CD8-positive, alpha-beta memory T cell (primary cell): ENCODE data around the gene DCDC2C. TPM values are rescaled to one million over a fixed set of nuclear protein-coding genes. Genes with fewer than 3 reads are reported as not detected.

Experiments used
- CTCF ChIA-PET: fragments of 350-600 bp; sonication (Branson Sonifier 250); formaldehyde crosslinking; loops from one replicate; lab custom pipeline; 2021; ENCODE audit warnings: antibody characterized with exemption; lab: Charles Lee
- POLR2A ChIA-PET: fragments of 350-600 bp; sonication (Branson Sonifier 250); formaldehyde crosslinking; loops from one replicate; lab custom pipeline; 2021; ENCODE audit warnings: antibody characterized with exemption; lab: Charles Lee
- DNase-seq, 5 donors: peaks; one replicate each; pipeline versions ENCODE4 v3.0.0 to v3.0.0-alpha.2; 2020 to 2022; ENCODE audit warnings: mixed read lengths in 1 of 5
- H3K27ac ChIP-seq: one replicate; pipeline ENCODE4 v1.7.0; 2013; ENCODE audit warnings: low read depth, mild to moderate bottlenecking, low read length, moderate library complexity
- H3K27me3 ChIP-seq: 2 replicates; pipeline ENCODE4 v1.7.0; 2013; ENCODE audit warnings: low read length, mild to moderate bottlenecking; ENCODE audit not compliant: insufficient read depth, poor library complexity, severe bottlenecking
- H3K36me3 ChIP-seq: 2 replicates; pipeline ENCODE4 v1.7.0; 2013; ENCODE audit warnings: mild to moderate bottlenecking, low read length, moderate library complexity; ENCODE audit not compliant: insufficient read depth
- H3K4me1 ChIP-seq: 2 replicates; pipeline ENCODE4 v1.7.0; 2013; ENCODE audit warnings: mild to moderate bottlenecking, low read length, moderate library complexity; ENCODE audit not compliant: insufficient read depth
- H3K4me3 ChIP-seq: 2 replicates; pipeline ENCODE4 v1.7.0; 2013; ENCODE audit warnings: mild to moderate bottlenecking, low read length
- H3K9me3 ChIP-seq: 2 replicates; pipeline ENCODE4 v1.7.0; 2013; ENCODE audit warnings: mild to moderate bottlenecking, low read length
- H3K27ac Mint-ChIP-seq, 8 donors: one replicate each; pipeline ENCODE4 v1.8.0; 2020 to 2021; ENCODE audit warnings: mixed read lengths in 8 of 8, mild to moderate bottlenecking in 6 of 8, inconsistent platforms in 3 of 8, moderate library complexity in 3 of 8
- H3K27me3 Mint-ChIP-seq, 2 donors: one replicate each; pipeline ENCODE4 v1.8.0; 2020 to 2021; ENCODE audit warnings: mixed read lengths in 2 of 2, mild to moderate bottlenecking in 1 of 2, moderate library complexity in 1 of 2
- H3K36me3 Mint-ChIP-seq, 3 donors: one replicate each; pipeline ENCODE4 v1.8.0; 2020 to 2021; ENCODE audit warnings: mixed read lengths in 3 of 3, inconsistent platforms in 1 of 3, mild to moderate bottlenecking in 1 of 3
- H3K4me1 Mint-ChIP-seq, 3 donors: one replicate each; pipeline ENCODE4 v1.8.0; 2020 to 2021; ENCODE audit warnings: mixed read lengths in 3 of 3, inconsistent platforms in 1 of 3, mild to moderate bottlenecking in 1 of 3
- H3K4me3 Mint-ChIP-seq, 7 donors: one replicate each; pipeline ENCODE4 v1.8.0; 2020 to 2021; ENCODE audit warnings: mixed read lengths in 7 of 7, mild to moderate bottlenecking in 6 of 7, moderate library complexity in 4 of 7, inconsistent platforms in 2 of 7
- H3K9me3 Mint-ChIP-seq, 5 donors: one replicate each; pipeline ENCODE4 v1.8.0; 2020 to 2022; ENCODE audit warnings: mixed read lengths in 5 of 5, mild to moderate bottlenecking in 3 of 5, moderate library complexity in 2 of 5, inconsistent platforms in 1 of 5
- polyA plus RNA-seq: library from polyadenylated mRNA; unstranded; fragments of 300-500 nt; fragmentation: Illumina TruSeq; gene quantifications from one replicate; pipeline ENCODE4 v1.2.3, GENCODE V29; 2021
- total RNA-seq, 2 experiments: library from RNA; stranded (reverse); gene quantifications; one replicate each; pipeline ENCODE4 v1.2.3, GENCODE V29; 2021

Gene DCDC2C
- total and polyA plus RNA-seq, 3 experiments from 2014 or later: not detected

DNA sequence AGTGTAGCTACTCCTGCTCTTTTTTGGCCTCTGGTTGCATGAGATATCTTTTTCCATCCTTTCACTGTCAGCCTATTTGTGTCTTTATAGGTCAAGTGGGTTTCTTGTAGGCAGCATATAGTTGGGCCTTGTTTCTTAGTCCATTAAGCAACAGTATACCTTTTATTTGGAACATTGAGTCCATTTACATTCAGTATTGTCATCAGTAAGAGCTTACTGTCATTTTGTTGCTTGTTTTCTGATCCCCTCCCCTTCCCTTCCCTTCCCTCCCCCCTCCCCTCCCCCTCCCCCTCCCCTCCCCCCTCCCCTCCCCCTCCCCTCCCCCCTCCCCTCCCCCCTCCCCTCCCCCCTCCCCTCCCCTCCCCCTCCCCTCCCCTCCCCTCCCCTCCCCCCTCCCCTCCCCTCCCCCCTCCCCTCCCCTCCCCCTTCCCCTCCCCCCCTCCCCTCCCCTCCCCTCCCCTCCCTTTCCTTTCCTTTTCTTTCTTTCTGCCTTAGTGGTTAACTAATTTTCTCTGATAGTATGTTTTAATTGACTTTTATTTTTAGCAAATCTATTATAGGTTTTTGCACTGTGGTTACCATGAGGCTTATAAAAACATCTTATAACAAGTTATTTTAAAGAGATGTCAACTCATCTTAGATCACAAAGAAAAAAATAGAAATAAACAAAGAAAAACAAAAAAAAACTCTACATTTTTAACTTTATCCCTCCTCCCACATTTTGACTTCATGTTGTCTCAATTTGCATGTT is 13.2 kb upstream of the DCDC2C start:
- CTCF ChIA-PET: no interaction called here
- POLR2A ChIA-PET: no interaction called here

DNA sequence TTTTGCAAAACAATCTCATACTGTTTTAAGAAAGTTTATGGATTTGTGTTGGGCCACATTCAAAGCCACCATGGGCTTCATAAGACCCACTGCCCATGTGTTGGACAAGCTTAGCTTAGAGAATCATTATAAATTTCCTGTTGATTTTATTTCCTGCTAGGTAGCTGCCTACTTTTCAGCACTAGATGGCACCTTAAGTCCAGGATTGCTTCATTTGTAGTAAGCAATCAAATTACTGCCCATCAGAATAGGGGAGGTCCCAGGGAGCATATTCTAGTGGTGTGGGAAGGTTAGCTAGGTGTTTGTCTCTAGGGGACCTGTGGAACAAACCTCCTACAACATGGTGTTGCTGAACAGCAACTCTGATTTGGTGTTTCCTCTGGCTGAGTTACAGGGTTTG is 11.0 kb upstream of the DCDC2C start:
- H3K9me3 Mint-ChIP-seq: peaks cover 13 to 23% (median 16%) of the 10 kb centered on the region in 5 donors
- H3K36me3 Mint-ChIP-seq: peaks cover 0 to 6% (median 2%) of the 10 kb centered on the region in 3 donors
- H3K4me3 ChIP-seq: no peak overlapping the region
- H3K27ac Mint-ChIP-seq: no peak overlapping the region
- CTCF ChIA-PET: interaction anchor here (1.1 kb wide), 1 partner anchor 11 kb away, joined by 3 read pairs; the partner anchor contains the start of gene DCDC2C
- POLR2A ChIA-PET: no interaction called here
- H3K4me1 Mint-ChIP-seq: no peaks in the 10 kb centered on the region
- H3K27ac ChIP-seq: no peak overlapping the region
- H3K4me3 Mint-ChIP-seq: no peak overlapping the region
- H3K36me3 ChIP-seq: no peaks in the 10 kb centered on the region
- H3K9me3 ChIP-seq: no peaks in the 10 kb centered on the region
- no peak for DNase-seq
- peaks cover 12 to 51% of the 10 kb centered on the region in 2 donors for H3K27me3 Mint-ChIP-seq
- H3K4me1 ChIP-seq: no peaks in the 10 kb centered on the region
- no peaks in the 10 kb centered on the region for H3K27me3 ChIP-seq

More for the DNA sequence above, 13.2 kb upstream of the DCDC2C start:
- Histone ChIP-seq H3K27ac (no peak overlapping the region), H3K36me3 (no peaks in the 10 kb centered on the region), H3K9me3 (no peaks in the 10 kb centered on the region), H3K4me1 (no peaks in the 10 kb centered on the region), H3K27me3 (no peaks in the 10 kb centered on the region), H3K4me3 (no peak overlapping the region)
- Mint-ChIP-seq H3K27ac (no peak overlapping the region), H3K36me3 (peaks cover 0 to 6% (median 2%) of the 10 kb centered on the region in 3 donors), H3K27me3 (peaks cover 12 to 47% of the 10 kb centered on the region in 2 donors), H3K4me3 (no peak overlapping the region), H3K9me3 (peaks cover 13 to 23% (median 16%) of the 10 kb centered on the region in 5 donors), H3K4me1 (no peaks in the 10 kb centered on the region)
- DNase-seq: no peak

DNA sequence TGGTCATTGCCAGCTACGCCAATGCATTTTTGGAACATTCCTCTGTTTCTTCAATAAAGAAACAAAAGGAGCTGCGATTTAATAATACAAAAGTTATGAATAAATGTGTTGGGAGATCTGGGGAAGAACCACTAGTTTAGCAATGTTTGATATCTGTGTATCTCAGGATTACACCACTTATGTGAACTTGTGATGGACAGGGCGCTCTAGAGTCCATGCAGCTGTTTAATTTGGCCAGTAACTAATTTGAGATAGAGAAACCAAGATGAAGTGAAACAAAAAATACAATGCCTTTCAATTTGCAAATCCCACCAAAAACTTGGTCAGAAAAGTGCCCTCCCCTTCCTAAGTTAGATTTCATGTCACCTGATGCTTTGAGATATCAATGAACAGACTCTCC is 6.8 kb upstream of the DCDC2C start:
- Mint-ChIP-seq H3K9me3 (peaks cover 3 to 9% (median 6%) of the 10 kb centered on the region in 5 donors), H3K27me3 (peaks cover 7 to 66% of the 10 kb centered on the region in 2 donors), H3K36me3 (peaks cover 0 to 6% (median 2%) of the 10 kb centered on the region in 3 donors), H3K4me3 (no peak overlapping the region), H3K4me1 (no peaks in the 10 kb centered on the region), H3K27ac (no peak overlapping the region)
- Histone ChIP-seq H3K27me3 (no peaks in the 10 kb centered on the region), H3K4me3 (no peak overlapping the region), H3K9me3 (no peaks in the 10 kb centered on the region), H3K4me1 (no peaks in the 10 kb centered on the region), H3K27ac (no peak overlapping the region), H3K36me3 (no peaks in the 10 kb centered on the region)
- DNase-seq: no peak
- ChIA-PET CTCF (no interaction called here), POLR2A (no interaction called here)

DNA sequence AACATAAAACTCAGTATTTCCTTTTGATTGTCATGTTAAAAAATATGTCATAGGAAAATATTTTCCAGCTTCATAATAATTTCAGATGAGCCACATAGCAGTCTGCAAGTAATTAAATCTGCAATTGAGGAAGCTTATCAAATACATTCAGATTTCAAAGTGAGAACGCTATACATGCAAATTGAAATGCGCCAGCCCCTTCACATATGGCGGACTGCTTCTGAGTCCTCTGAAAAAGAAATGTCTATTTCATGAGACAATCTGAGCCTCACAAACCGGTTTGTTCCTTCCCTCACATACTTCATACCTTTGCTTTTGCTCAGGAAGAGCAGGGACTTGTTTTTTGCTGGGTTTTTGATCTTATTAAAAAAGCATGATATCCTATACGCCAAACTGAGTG is 2.3 kb upstream of the DCDC2C start:
- H3K27ac Mint-ChIP-seq: no peak overlapping the region
- H3K4me3 Mint-ChIP-seq: no peak overlapping the region

DNA sequence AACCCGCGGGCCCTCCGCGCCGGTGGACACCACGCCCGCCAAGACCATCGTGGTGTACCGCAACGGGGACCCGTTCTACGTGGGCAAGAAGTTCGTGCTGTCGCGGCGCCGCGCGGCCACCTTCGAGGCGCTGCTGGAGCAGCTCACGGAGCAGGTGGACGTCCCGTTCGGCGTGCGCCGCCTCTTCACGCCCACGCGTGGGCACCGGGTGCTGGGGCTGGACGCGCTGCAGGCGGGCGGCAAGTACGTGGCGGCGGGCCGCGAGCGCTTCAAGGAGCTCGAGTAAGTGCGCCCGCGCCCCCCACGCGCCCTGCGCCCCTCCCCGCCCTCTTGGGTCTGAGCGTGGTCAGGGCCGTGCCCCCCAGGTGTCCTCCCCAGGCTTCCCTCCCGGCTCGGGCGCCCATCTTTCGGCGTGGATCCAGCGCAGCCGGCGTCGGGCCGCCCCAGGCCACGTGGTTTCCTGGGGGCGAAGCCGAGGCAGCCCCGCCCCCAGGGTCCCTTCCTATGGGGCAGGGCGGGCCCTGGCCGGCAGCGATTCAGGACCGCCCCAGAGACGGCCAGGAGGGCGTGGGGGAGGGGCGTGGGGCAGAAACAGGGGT is 481 bp downstream of the DCDC2C start:
- no peak overlapping the region for H3K4me3 Mint-ChIP-seq
- no peaks in the 10 kb centered on the region for H3K27me3 ChIP-seq
- no peaks in the 10 kb centered on the region for H3K36me3 ChIP-seq
- H3K36me3 Mint-ChIP-seq: peaks cover 0 to 2% (median 0%) of the 10 kb centered on the region in 3 donors
- DNase-seq: no peak
- peaks cover 0 to 4% (median 0%) of the 10 kb centered on the region in 5 donors for H3K9me3 Mint-ChIP-seq
- peaks cover 17 to 66% of the 10 kb centered on the region in 2 donors for H3K27me3 Mint-ChIP-seq
- ChIA-PET POLR2A (no interaction called here), CTCF (interaction anchor here (1.2 kb wide), 1 partner anchor 11 kb away, joined by 3 read pairs; no protein-coding TSS in a partner anchor)
- H3K27ac Mint-ChIP-seq: no peak overlapping the region
- H3K4me3 ChIP-seq: no peak overlapping the region
- no peaks in the 10 kb centered on the region for H3K4me1 ChIP-seq
- peaks cover 0 to 4% (median 2%) of the 10 kb centered on the region in 3 donors for H3K4me1 Mint-ChIP-seq
- no peaks in the 10 kb centered on the region for H3K9me3 ChIP-seq
- no peak overlapping the region for H3K27ac ChIP-seq

More for the DNA sequence above, 2.3 kb upstream of the DCDC2C start:
- no peak overlapping the region for H3K4me3 ChIP-seq
- CTCF ChIA-PET: no interaction called here
- POLR2A ChIA-PET: no interaction called here
- H3K9me3 ChIP-seq: no peaks in the 10 kb centered on the region
- no peaks in the 10 kb centered on the region for H3K4me1 ChIP-seq
- Mint-ChIP-seq H3K9me3 (peaks cover 0 to 4% (median 0%) of the 10 kb centered on the region in 5 donors), H3K4me1 (peaks cover 0 to 4% (median 2%) of the 10 kb centered on the region in 3 donors), H3K36me3 (peaks cover 0 to 2% (median 0%) of the 10 kb centered on the region in 3 donors), H3K27me3 (peaks cover 17 to 67% of the 10 kb centered on the region in 2 donors)
- H3K27ac ChIP-seq: no peak overlapping the region
- DNase-seq: no peak
- no peaks in the 10 kb centered on the region for H3K36me3 ChIP-seq
- no peaks in the 10 kb centered on the region for H3K27me3 ChIP-seq

DNA sequence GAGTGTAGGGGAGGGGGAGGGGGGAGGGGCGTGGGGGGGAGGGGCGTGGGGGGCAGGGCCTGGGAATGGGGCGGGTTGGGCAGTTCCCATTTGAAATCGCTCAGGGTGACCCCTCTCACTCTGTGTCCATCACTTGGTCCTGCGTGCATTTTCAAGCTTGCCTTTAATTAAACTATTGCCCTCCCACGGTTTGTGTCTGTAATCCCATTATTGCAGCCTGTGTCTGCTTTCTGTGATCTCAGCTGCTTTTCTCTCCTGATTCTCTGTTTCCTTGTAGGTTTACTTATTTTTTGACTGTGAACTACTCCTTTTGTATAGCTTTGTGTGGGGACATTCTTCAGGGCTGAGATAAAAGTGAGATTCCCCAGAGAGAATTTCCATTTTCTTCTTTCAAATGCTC is 1.3 kb downstream of the DCDC2C start:
- ChIA-PET CTCF (no interaction called here), POLR2A (no interaction called here)
- Mint-ChIP-seq H3K27me3 (peaks cover 16 to 59% of the 10 kb centered on the region in 2 donors), H3K4me1 (peaks cover 0 to 4% (median 2%) of the 10 kb centered on the region in 3 donors), H3K9me3 (peaks cover 0 to 4% (median 0%) of the 10 kb centered on the region in 5 donors), H3K36me3 (peaks cover 0 to 2% (median 0%) of the 10 kb centered on the region in 3 donors), H3K4me3 (no peak overlapping the region), H3K27ac (no peak overlapping the region)
- Histone ChIP-seq H3K36me3 (no peaks in the 10 kb centered on the region), H3K4me3 (no peak overlapping the region), H3K27ac (no peak overlapping the region), H3K9me3 (no peaks in the 10 kb centered on the region), H3K27me3 (no peaks in the 10 kb centered on the region), H3K4me1 (no peaks in the 10 kb centered on the region)
- no peak for DNase-seq

DNA sequence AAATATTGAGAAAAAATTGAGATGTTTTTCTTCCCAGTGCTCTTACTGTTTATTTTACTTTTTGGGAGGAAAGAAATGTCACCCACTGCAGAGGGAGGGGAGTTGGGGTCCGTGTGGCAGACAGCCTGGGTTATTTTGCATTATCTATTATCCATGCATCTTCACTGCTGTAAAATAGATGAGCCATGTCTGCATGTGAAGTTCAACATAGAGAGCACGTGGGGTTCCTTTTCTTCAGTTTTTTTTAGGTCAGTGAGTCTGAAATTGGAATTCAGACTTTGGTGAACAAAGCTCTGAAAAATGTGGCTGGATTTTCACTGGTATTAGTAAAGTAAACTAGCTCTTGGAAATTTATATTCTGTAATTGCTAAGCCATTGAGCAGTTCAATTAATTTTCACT is 2.4 kb downstream of the DCDC2C start:
- CTCF ChIA-PET: no interaction called here
- Mint-ChIP-seq H3K4me3 (no peak overlapping the region), H3K9me3 (peaks cover 0 to 7% (median 0%) of the 10 kb centered on the region in 5 donors), H3K27ac (no peak overlapping the region), H3K27me3 (peaks cover 16 to 52% of the 10 kb centered on the region in 2 donors), H3K36me3 (peaks cover 0 to 2% (median 0%) of the 10 kb centered on the region in 3 donors), H3K4me1 (peaks cover 0 to 4% (median 2%) of the 10 kb centered on the region in 3 donors)
- Histone ChIP-seq H3K27ac (no peak overlapping the region), H3K9me3 (no peaks in the 10 kb centered on the region), H3K4me1 (no peaks in the 10 kb centered on the region), H3K4me3 (no peak overlapping the region), H3K27me3 (no peaks in the 10 kb centered on the region), H3K36me3 (no peaks in the 10 kb centered on the region)
- DNase-seq: no peak
- POLR2A ChIA-PET: no interaction called here

DNA sequence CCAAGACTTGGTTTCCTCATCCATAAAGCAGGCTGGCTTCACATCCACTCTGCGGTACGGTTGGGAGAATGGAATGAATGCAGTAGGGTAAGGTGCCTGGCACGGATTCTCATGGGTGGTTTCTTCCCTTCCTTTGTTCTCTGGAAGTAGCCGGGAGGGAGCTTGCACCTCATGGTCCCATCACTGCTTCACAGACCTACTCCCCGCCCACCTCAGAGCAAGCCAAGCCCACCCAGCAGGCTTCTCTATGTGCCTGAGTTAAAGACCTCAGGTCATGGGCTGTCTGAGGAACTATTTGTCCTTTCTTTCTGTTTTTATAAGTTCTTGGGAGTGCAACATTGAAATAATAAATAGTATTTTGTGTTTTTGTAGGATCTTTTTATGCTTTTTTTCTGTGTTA is 3.5 kb downstream of the DCDC2C start:
- Histone ChIP-seq H3K9me3 (no peaks in the 10 kb centered on the region), H3K27me3 (no peaks in the 10 kb centered on the region), H3K4me1 (no peaks in the 10 kb centered on the region), H3K36me3 (no peaks in the 10 kb centered on the region), H3K4me3 (no peak overlapping the region), H3K27ac (no peak overlapping the region)
- Mint-ChIP-seq H3K36me3 (peaks cover 0 to 2% (median 0%) of the 10 kb centered on the region in 3 donors), H3K27me3 (peaks cover 16 to 49% of the 10 kb centered on the region in 2 donors), H3K4me3 (no peak overlapping the region), H3K9me3 (peaks cover 0 to 7% (median 0%) of the 10 kb centered on the region in 5 donors), H3K27ac (no peak overlapping the region), H3K4me1 (peaks cover 0 to 4% (median 2%) of the 10 kb centered on the region in 3 donors)
- POLR2A ChIA-PET: no interaction called here
- DNase-seq: no peak
- CTCF ChIA-PET: no interaction called here
